ENCODE data around the gene PGBD1.

GRCh38 chr6:28258877-28259777 is 22.2 kb upstream of the PGBD1 start, which contains the start of gene NKAPL:
- TF ChIP-seq, protein P1, sequence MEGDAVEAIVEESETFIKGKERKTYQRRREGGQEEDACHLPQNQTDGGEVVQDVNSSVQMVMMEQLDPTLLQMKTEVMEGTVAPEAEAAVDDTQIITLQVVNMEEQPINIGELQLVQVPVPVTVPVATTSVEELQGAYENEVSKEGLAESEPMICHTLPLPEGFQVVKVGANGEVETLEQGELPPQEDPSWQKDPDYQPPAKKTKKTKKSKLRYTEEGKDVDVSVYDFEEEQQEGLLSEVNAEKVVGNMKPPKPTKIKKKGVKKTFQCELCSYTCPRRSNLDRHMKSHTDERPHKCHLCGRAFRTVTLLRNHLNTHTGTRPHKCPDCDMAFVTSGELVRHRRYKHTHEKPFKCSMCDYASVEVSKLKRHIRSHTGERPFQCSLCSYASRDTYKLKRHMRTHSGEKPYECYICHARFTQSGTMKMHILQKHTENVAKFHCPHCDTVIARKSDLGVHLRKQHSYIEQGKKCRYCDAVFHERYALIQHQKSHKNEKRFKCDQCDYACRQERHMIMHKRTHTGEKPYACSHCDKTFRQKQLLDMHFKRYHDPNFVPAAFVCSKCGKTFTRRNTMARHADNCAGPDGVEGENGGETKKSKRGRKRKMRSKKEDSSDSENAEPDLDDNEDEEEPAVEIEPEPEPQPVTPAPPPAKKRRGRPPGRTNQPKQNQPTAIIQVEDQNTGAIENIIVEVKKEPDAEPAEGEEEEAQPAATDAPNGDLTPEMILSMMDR (IDR thresholded peaks at IDR 0.05): no peak
- peak in 1 of 2 donors; percentile 65 for TF ChIP-seq POLR2AphosphoS5 (IDR thresholded peaks at IDR 0.05; ENCODE audit: insufficient read depth in 1 of 2, low read depth in 1 of 2)
